HEK293 (cell line): ENCODE data around the gene AGBL3.

Experiments used
- PRDM1 ChIP-seq: fragments of 450-650 bp; formaldehyde crosslinking; IDR thresholded peaks from 2 replicates; pipeline ENCODE4; 2016; ENCODE audit warnings: missing biosample characterization, missing genetic modification characterization
- PRDM10 ChIP-seq: fragments of 450-650 bp; formaldehyde crosslinking; IDR thresholded peaks from 2 replicates; pipeline ENCODE4 v1.5.1; 2016; ENCODE audit warnings: missing biosample characterization, missing genetic modification characterization
- SETDB1 ChIP-seq: IDR thresholded peaks from one replicate; pipeline ENCODE4 v1.6.1; 2017; ENCODE audit warnings: mild to moderate bottlenecking, low read length, moderate library complexity, mixed read lengths; ENCODE audit not compliant: insufficient read length
- TSHZ1 ChIP-seq: fragments of 450-650 bp; formaldehyde crosslinking; IDR thresholded peaks from 2 replicates; pipeline ENCODE4 v1.5.1; 2016; ENCODE audit warnings: missing biosample characterization, missing genetic modification characterization, borderline replicate concordance
- ZBTB49 ChIP-seq: fragments of 450-650 bp; formaldehyde crosslinking; IDR thresholded peaks from 2 replicates; pipeline ENCODE4 v1.5.1; 2016; ENCODE audit warnings: missing biosample characterization, missing genetic modification characterization, low read depth
- ZEB2 ChIP-seq: fragments of 450-650 bp; formaldehyde crosslinking; IDR thresholded peaks from 2 replicates; pipeline ENCODE4 v1.5.1; 2016; ENCODE audit warnings: missing biosample characterization, missing genetic modification characterization
- ZFHX2 ChIP-seq: fragments of 450-650 bp; formaldehyde crosslinking; conservative IDR thresholded peaks from 2 replicates; pipeline ENCODE4 v1.5.1; 2016; ENCODE audit warnings: missing biosample characterization, missing genetic modification characterization
- ZIC2 ChIP-seq: fragments of 450-650 bp; formaldehyde crosslinking; IDR thresholded peaks from 2 replicates; pipeline ENCODE4 v1.5.1; 2016; ENCODE audit warnings: missing biosample characterization, missing genetic modification characterization
- ZNF140 ChIP-seq: fragments of 450-650 bp; formaldehyde crosslinking; IDR thresholded peaks from 2 replicates; pipeline ENCODE4 v1.5.1; 2016; ENCODE audit warnings: missing biosample characterization, missing genetic modification characterization
- ZNF404 ChIP-seq: fragments of 450-650 bp; formaldehyde crosslinking; IDR thresholded peaks from 2 replicates; pipeline ENCODE4 v1.5.1; 2017; ENCODE audit warnings: missing biosample characterization, missing genetic modification characterization
- ZNF449 ChIP-seq: fragments of 450-650 bp; formaldehyde crosslinking; IDR thresholded peaks from 2 replicates; pipeline ENCODE4 v1.5.1; 2017; ENCODE audit warnings: missing biosample characterization, mild to moderate bottlenecking, missing genetic modification characterization, moderate library complexity
- ZNF514 ChIP-seq: fragments of 450-650 bp; formaldehyde crosslinking; IDR thresholded peaks from 2 replicates; pipeline ENCODE4 v1.5.1; 2016; ENCODE audit warnings: missing biosample characterization, missing genetic modification characterization
- ZNF555 ChIP-seq: fragments of 450-650 bp; formaldehyde crosslinking; conservative IDR thresholded peaks from 2 replicates; pipeline ENCODE4 v1.5.1; 2017; ENCODE audit warnings: missing biosample characterization, mild to moderate bottlenecking, missing genetic modification characterization, inconsistent platforms
- ZNF791 ChIP-seq: fragments of 450-650 bp; formaldehyde crosslinking; IDR thresholded peaks from 2 replicates; pipeline ENCODE4 v1.5.1; 2016; ENCODE audit warnings: missing biosample characterization, missing genetic modification characterization
- TF ChIP-seq, protein P1 (sequence below): fragments of 450-650 bp; formaldehyde crosslinking; IDR thresholded peaks from 2 replicates; pipeline ENCODE4 v1.5.1; 2017; ENCODE audit warnings: missing biosample characterization, missing genetic modification characterization
- TF ChIP-seq, protein P2 (sequence below): fragments of 450-650 bp; formaldehyde crosslinking; IDR thresholded peaks from 2 replicates; pipeline ENCODE4 v1.5.1; 2016; ENCODE audit warnings: missing biosample characterization, missing genetic modification characterization
- TF ChIP-seq, protein P3 (sequence below): fragments of 450-650 bp; formaldehyde crosslinking; IDR thresholded peaks from 2 replicates; pipeline ENCODE4 v1.5.1; 2016; ENCODE audit warnings: missing biosample characterization, missing genetic modification characterization

The AGBL3 gene

DNA sequence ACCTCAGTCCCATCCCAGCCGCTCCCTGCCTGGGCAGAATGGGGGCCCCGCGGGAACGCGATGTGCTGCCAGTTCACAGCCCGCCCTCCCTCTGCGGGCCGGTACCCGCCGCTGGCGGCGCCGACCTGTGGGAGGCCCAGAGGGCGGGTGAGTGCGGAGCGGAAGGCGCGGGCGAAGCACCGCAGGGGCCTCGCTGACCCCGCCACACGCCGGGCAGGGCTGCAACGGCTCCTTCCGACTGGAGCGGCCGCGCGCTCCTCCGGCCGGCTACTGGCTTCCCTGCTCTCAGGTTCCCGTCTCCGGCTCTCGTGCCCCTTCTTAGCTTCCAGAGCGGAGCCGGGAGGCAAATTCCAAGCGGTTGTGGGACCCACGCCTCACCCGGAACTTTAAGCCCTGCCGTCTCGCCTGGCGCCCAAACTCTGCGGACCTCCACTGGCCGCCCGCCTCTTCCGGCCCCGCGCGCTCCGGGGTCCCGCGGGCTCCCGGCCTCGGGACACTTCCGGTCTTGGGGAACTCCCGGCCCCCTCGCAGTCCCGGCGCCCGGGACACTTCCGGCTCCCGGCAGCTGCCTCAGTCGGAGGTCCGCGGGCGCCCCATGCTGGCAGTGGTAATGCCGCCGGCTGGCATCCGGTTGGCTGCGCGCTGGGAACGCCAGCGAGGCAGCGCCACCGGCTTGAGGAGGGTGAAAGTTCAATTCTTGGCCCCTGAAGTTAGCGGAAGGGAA, 184.1 kb downstream of the AGBL3 start, which contains the start of gene CYREN (continued):
- peak; percentile 87 for TF ChIP-seq ZFHX2
- TF ChIP-seq ZIC2 (tag by site-specific recombination), result peak; percentile 94
- no peak for TF ChIP-seq ZBTB49 (tag by site-specific recombination)
- TF ChIP-seq ZNF140, result no peak
- 0 out of 2 replicates have a peak, but pooled peaks have one; percentile 17 for TF ChIP-seq PRDM1
- TF ChIP-seq, protein P1, sequence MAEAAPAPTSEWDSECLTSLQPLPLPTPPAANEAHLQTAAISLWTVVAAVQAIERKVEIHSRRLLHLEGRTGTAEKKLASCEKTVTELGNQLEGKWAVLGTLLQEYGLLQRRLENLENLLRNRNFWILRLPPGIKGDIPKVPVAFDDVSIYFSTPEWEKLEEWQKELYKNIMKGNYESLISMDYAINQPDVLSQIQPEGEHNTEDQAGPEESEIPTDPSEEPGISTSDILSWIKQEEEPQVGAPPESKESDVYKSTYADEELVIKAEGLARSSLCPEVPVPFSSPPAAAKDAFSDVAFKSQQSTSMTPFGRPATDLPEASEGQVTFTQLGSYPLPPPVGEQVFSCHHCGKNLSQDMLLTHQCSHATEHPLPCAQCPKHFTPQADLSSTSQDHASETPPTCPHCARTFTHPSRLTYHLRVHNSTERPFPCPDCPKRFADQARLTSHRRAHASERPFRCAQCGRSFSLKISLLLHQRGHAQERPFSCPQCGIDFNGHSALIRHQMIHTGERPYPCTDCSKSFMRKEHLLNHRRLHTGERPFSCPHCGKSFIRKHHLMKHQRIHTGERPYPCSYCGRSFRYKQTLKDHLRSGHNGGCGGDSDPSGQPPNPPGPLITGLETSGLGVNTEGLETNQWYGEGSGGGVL (tag by site-specific recombination), result no peak; the same call in 1 of the 2 replicates
- no peak for TF ChIP-seq ZNF404
- TF ChIP-seq, protein P2, sequence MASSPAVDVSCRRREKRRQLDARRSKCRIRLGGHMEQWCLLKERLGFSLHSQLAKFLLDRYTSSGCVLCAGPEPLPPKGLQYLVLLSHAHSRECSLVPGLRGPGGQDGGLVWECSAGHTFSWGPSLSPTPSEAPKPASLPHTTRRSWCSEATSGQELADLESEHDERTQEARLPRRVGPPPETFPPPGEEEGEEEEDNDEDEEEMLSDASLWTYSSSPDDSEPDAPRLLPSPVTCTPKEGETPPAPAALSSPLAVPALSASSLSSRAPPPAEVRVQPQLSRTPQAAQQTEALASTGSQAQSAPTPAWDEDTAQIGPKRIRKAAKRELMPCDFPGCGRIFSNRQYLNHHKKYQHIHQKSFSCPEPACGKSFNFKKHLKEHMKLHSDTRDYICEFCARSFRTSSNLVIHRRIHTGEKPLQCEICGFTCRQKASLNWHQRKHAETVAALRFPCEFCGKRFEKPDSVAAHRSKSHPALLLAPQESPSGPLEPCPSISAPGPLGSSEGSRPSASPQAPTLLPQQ (tag by site-specific recombination), result peak; percentile 97
- no peak for TF ChIP-seq ZNF791 (tag by site-specific recombination)
- TF ChIP-seq TSHZ1 (tag by site-specific recombination), result no peak
- TF ChIP-seq, protein P3, sequence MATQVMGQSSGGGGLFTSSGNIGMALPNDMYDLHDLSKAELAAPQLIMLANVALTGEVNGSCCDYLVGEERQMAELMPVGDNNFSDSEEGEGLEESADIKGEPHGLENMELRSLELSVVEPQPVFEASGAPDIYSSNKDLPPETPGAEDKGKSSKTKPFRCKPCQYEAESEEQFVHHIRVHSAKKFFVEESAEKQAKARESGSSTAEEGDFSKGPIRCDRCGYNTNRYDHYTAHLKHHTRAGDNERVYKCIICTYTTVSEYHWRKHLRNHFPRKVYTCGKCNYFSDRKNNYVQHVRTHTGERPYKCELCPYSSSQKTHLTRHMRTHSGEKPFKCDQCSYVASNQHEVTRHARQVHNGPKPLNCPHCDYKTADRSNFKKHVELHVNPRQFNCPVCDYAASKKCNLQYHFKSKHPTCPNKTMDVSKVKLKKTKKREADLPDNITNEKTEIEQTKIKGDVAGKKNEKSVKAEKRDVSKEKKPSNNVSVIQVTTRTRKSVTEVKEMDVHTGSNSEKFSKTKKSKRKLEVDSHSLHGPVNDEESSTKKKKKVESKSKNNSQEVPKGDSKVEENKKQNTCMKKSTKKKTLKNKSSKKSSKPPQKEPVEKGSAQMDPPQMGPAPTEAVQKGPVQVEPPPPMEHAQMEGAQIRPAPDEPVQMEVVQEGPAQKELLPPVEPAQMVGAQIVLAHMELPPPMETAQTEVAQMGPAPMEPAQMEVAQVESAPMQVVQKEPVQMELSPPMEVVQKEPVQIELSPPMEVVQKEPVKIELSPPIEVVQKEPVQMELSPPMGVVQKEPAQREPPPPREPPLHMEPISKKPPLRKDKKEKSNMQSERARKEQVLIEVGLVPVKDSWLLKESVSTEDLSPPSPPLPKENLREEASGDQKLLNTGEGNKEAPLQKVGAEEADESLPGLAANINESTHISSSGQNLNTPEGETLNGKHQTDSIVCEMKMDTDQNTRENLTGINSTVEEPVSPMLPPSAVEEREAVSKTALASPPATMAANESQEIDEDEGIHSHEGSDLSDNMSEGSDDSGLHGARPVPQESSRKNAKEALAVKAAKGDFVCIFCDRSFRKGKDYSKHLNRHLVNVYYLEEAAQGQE (tag by site-specific recombination), result no peak
- peak; percentile 93 for TF ChIP-seq PRDM10
- TF ChIP-seq ZNF514, result no peak
- no peak for TF ChIP-seq ZNF555
- TF ChIP-seq ZEB2 (tag by site-specific recombination), result peak; percentile 93
- TF ChIP-seq SETDB1, result no peak
- 0 out of 2 replicates have a peak, but pooled peaks have one; percentile 41 for TF ChIP-seq ZNF449 (tag by site-specific recombination)
